GM18499 (cell line): Measurements from ENCODE around the gene OTUD3.
"Not testable (repeated sequence)": the region's sequence is repeated elsewhere in the genome, so short reads cannot be mapped to it uniquely, and the experiment has no call there.

Source experiments
- ATAC-seq: cut with Tn5 transposase; IDR thresholded peaks from one replicate; pipeline ENCODE4 v1.9.1; 2021; ENCODE audit warnings: moderate number of reproducible peaks; ENCODE audit not compliant: insufficient read depth, unreplicated experiment

Gene OTUD3

DNA sequence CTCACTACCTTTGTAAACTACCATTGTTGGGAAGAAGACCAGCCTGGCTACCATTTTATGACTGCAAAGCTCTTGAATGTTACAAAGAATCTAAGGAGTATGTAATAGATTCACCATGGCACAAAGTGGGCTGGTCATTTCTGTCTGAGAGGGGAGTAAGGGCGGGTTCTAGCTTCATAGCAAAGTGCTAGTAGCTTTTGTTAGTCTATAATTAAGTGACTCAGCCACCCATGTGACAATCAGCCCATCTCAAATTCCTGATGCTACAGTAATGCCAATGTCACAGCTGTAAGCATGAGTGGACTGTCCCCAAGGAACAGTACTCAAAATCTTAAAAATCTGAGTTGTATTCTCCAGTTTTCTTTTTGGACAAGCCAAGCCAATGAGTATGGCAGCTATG, 15.4 kb upstream of the OTUD3 start:
- ATAC-seq, result no peak

DNA sequence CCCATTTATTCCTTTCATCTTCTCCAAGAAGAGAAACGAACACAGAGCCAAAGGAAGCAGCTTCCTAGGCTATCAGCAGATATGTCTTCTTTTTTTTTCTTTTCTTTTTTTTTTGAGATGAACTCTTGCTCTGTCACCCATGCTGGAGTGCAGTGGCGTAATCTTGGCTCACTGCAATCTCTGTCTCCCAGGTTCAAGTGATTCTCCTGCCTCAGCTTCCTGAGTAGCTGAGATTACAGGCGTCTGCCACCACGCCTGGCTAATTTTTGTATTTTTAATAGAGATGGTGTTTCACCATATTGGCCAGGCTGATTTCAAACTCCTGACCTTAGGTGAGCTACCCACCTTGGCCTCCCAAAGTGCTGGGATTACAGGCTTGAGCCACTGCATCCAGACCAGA, 13.6 kb upstream of the OTUD3 start:
- not testable (repeated sequence) for ATAC-seq

DNA sequence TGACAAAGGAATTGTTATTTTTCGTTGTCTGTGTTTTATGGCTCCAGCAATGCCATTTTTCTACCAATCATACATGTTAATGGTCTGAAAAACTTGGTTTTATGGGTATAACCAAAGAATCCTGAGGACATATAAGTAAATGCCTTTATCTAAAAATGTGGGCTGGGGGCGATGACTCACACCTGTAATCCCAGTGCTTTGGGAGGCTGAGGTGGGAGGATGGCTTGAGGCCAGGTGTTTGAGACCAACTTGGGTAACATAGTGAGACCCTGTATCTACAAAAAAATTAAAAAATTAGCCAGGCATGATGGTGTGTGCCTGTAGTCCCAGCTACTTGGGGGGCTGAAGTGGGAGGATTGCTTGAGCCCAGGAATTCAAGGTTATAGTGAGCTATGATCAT, 12.7 kb upstream of the OTUD3 start:
- not testable (repeated sequence) for ATAC-seq

DNA sequence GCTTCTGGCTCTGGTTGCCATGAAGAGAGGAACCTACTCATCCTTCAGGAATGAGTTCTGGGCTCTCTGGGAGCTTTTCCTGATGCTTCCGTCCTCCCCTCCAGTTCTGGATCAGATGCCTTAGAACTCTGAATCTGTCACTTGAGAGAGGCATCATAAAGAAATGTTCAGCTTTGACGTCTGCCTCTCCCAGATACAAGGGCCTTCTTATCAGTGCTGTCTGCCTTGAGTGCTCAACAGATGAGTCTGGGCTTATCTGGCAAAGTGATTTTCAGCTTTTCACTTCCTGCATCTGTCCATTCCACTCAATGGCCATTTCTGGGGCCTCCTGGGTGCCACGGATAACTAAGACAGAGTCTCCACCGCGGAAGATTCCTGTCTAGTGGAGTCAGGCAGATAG, 12.3 kb upstream of the OTUD3 start:
- ATAC-seq, result no peak

DNA sequence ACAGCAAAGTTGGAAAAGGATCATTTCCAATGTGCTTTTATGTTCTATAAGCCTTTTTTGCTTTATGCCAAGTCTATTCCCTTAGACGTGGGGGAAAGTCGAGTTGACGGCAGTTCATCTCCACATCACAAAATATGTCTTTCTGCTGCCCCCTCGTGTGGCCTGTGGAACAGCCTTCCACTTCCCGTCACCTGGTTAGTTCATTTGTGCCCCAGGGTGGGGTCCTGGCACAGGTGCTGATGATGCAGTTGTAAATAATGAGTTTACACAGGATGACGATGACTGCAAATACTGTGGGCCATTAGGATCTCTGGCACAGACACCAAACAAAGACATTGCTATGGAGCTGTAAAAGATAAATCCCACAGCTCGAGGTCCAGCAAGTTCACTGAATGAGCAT, 10.0 kb upstream of the OTUD3 start:
- no peak for ATAC-seq

DNA sequence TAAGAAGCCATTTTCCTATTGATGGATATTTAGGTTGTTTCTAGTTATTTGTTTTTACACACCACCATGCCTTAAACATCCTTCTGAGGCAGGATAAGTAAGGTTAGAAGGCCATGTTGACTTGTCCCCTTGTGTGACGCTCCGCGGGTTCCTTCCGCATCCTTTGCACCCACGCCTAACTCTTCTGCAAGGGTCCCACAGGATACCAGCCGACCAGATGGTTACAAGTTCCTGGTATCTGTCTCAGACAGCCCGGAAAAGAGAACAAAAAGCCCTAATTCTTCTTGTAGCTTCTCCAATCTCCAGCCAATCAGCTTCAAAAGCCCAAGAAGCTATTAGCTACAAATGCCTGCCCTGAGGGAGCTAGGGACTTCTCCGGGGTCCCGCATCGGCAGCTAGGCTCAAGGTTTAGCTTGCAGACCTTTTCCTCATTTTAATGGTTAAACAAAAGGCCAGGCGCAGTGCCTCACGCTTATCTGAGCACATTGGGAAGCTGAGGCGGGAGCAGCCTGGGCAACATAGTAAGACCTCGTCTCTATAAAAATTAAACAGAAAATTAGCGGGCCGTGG, 4.9 kb upstream of the OTUD3 start:
- no peak for ATAC-seq

DNA sequence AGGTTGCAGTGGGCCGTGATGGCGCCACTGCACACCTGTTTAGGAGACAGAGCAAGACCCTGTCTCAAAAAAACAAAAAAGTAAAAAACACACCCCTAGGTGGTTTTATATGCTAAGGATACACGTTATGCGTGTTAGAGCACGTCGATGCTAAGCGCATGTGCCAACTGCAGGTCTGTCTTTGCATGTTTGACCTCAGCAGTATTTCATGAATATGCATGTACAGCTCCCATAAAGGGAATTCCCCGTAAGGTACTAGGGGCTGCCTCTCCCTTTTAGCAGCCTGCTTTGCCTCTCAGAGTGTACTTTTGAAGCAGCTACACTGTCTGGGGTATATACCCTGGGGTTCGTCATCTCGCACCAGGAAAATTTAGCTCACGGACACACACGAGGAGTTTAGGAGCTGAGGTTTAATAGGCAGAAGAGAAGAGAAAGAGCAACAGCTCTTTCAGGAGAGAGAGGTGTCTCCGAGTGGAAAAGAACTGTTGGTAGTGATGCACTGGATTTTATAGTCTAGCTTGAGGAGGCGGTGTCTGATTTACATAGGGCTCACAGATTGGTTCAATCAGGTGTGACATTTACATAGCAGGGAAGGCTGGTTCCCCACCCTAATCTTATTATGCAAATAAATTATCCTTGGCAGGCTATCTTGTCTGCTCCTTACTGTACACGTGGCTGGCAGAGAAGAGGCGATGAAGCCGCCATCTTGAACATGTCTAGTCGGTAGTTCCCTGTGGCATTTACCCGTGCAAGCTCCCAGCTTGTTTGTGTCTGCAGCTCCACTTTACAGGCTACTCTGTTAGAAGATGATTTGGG, 4.2 kb upstream of the OTUD3 start:
- ATAC-seq, result no peak

DNA sequence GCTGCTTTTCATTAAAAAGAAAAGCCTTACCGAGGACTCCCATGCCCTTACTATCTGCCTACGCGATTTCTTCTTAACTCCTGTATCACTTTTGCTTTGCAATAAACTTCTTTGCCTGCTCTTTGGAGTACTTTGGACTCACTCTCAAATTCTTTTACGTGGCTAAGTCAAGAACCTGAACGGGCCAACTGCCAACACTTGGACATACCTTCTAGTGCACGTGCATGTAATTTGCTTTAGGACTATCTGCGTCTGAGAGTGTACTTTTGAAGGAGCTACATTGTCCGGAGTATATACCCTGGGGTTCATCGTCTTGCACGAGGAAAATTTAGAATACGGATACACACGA, 3.6 kb upstream of the OTUD3 start:
- no peak for ATAC-seq

DNA sequence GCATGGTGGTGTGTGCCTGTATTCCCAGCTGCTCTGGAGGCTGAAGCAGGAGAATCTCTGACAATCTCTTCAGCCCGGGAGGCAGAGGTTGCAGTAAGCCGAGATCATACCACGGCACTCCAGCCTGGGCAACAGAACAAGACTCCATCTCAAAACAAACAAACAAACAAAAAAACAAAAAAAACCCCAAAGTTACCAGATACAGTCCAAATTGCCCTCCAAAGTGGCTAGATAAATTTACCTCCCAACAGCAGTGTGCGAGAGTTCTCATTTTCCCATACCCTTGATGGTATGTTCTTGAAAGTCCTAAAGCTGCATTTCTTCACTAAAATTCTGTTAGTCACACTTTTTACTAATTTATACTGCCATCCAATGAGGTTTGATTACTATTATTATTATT, 3.0 kb upstream of the OTUD3 start:
- no peak for ATAC-seq

DNA sequence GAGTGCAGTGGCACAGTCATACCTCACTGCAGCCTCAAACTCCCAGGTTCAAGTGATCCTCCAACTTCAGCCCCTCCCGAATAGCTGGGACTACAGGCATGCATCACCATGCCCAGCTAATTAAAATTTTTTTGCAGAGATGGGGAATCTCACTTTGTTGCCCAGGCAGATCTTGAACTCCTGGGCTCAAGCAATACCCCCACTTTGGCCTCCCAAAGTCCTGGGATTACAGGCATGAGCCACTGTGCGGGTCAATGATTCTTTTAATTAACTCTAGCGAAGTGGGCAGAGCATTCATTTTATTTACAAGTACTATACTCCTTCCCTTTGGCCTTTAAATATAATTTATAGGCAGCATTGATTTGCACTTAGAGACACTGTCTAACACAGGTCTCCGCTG, 2.5 kb upstream of the OTUD3 start:
- ATAC-seq, result no peak

DNA sequence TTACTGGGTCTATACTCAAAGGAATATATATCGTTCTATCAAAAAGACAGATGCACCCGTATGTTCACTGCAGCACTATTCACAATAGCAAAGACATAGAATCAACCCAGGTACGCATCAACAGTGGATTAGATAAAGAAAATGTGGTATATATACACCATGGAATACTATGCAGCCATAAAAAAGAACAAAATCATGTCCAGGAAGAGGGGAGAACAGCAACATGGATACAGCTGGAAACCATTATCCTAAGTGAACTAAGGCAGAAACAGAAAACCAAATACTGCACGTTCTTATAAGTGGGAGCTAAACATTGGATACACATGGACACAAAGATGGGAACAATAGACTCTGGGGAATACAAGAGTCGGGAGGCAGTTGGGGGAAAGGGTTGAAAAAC, 1.4 kb upstream of the OTUD3 start:
- not testable (repeated sequence) for ATAC-seq

DNA sequence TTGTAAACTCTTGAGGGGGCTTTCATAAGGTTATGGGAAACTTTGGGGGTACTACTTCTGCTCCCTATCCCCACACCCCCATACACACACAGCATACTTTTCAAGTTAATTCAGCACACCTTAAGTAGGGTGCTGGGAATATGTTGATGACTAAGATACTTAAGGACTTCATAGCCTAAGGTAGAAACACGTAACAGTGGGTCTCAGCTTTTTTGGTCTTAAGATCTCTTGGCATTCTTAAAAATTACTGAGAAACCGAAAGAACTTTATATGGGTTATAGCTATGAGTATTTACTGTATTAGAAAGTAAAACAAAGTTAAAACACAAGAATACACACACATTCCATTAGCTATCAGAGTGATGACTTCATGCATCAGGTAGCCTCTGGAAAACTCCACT, 2.1 kb downstream of the OTUD3 start:
- no peak for ATAC-seq

DNA sequence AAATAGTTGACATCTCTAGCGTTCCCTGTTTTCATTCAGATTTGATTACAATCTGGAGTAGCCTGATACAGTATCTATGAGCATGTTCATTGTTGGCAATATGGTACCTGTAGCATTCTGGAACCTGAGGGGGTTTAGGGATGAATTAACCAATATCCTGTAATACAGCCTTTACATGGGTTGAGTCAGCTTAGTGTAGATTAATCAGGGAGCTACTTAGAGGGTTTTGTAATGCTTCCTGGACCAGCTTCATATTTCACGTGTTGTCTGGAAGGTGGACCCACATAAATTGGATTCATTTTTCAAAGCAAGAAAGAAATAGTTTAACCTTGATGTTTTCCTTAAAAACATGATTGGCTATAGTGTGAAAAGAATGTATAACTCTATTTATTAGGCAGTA, 3.6 kb downstream of the OTUD3 start:
- ATAC-seq, result no peak

DNA sequence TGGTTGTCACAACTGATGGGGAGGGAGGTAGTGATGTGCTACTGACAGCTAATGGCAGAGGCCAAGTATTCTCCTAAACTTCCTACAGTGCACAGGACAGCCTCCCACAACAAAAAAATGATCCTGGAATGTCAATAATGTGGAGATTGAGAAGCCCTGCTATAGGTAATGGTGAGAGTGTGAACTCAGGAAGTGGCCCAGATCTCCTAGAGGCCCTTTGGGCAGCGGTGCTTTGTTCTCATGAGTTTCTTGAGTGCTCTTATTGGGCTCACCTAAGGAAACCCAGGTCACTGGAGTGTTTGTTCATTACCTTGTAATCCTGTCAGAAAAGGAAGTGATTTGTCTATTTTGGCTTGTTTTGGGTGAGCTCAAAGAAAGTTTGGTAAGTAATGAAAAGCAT, 5.9 kb downstream of the OTUD3 start:
- ATAC-seq, result no peak

DNA sequence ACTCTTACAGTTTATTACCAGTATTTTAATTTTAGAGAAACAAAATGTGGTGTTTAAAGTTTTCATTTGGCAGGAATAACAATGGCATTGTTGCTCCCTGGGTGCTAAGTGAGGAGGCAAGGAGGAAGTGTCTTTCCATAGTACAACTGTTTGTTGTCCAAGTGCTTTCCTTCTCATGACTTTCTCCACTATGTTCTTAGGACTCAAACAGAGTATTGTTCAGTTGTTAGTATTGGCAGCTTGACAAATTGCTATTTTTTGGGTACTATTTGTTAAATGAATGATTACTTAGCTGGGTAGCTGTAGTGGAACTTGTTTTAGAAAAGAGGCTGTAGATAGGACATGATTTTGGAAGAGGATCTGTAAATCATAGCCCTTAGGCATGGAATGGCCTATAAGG, 7.5 kb downstream of the OTUD3 start:
- no peak for ATAC-seq

DNA sequence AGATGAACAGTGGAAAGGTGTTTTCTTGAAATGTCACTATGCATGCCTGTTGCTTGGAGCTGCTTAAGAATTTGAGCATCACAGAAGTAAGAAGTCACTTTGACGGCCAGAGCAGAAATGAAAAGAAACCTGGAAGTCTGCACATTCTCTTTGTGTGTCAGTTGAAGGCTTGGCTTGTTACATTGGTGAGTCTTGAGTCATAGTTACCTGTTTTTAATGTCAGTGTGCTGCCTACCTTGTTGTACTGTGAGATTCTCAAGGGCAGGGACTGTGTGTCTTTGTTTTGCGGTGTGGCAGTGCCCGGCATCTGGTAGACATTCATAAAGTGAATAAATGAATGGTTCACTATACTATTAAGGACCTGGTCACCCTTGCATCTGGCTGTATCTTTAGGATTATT, 9.9 kb downstream of the OTUD3 start:
- ATAC-seq, result no peak

DNA sequence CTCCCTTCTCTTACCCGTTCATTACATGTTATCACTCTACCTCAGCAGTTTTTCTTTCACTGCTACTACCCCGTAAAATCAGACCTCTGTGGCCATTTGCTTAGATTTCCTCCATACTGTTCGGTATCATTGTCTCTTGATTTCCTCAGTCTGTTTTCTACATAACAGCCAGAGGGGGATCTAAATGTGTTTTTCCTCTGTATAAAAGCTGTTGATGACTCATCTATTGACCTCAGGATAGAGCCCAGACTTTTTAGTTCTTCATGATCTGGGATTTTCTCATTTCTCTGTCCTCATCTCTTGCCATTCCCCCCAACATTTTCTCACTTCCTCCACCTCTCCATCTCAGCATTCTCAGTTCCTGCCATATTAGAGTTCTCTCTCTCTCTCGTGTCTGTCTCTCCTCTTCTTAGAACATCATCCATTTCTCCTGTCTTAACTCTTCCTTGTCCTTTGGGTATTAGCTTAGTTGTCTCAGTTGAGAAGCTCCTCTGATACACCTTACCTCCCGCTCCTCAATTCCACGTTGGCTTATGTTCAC, 10.5 kb downstream of the OTUD3 start:
- no peak for ATAC-seq

DNA sequence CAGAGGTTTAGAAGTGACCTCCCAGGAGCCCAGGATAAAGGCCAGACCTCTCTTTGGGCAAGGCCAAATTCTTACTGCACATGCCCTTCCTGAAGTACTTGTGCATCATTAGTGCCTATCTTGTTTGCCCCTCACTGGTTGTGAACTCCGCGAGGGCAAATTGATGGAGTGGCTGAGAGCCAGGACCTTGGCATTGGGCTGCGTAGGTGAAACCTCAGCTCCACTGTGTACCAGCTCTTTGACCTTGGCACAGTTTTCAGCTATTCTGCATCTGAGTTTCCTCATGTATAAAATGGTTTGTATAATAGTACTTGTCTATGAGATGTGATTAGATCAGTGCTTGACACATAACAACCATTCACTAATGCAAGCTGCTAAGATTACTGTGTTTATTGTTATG, 11.5 kb downstream of the OTUD3 start:
- ATAC-seq, result no peak

DNA sequence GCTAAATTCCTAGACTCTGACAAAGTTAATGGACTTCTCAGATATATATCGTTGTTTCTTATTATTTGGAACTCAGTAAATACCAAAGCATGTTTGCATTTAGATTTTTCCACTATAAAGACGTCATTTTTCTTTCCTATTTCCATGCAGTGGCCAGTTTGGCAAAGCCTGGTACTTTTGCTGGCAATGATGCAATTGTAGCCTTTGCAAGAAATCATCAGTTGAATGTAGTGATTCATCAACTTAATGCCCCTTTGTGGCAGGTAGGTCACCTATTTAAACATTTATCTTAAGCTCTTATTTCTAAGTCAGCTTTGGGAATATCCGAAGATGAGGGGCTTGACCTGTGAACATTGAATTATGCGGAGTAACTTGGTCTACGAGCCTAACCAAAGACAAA, 12.0 kb downstream of the OTUD3 start:
- ATAC-seq, result no peak

DNA sequence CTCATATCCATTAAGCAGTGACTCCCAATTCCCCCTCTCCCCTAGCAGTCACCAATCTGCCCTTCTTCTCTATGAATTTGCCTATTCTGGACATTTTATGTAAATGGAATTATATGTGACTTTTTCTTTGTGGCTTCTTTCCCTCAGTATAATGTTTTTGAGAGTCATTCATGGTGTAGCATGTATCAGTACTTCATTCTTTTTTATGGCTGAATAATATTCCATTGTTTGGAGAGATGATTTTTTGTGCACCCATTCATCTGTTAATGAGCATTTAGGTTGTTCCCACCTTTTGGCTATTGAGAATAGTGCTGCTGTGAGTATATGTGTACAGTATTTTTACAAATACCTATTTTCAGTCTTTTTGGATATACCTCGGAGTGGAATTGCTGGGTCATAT, 19.5 kb downstream of the OTUD3 start:
- no peak for ATAC-seq

DNA sequence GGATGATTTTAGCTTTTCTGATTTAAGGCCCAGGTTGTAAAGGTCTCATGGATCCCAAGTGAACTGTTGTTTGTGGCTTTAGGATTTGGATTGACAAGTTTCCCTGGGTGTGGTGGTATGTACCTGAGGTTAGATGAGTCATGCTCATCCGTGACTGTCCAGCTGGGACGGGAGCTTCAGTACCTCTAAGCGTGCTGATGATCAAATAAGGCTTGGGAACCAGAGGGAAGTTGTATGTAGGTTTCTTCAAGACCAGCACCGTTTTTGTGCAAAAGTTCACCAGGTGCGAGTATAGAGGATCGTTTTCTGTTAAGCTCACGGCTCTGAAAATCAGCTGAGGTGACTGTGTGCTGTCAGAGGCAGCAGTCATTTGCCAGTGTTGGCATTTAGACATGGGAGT, 21.4 kb downstream of the OTUD3 start:
- no peak for ATAC-seq

DNA sequence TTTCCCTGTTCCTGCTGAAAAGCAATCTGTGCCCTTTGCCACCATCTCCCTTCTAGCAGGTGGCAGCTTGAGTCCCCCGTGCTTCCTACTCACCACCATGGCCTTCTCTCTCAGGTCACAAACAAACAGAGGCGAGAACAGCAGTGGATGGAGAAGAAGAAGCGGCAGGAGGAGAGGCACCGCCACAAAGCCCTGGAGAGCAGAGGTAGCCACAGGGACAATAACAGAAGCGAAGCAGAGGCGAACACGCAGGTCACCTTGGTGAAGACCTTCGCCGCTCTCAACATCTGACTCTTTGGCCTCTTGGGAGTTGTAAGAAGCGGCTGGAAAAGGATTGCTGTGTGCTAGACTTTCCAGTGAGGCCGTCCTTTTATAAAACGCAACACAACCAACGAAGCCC, 25.3 kb downstream of the OTUD3 start:
- ATAC-seq, result no peak
